Esophagus (tissue), 2 donors: Measurements from ENCODE around the gene NCDN. TPM values are rescaled to one million over a fixed set of nuclear protein-coding genes. Genes with fewer than 3 reads are reported as not detected.

Experiments used
- H3K27ac ChIP-seq, 2 donors: one replicate each; pipeline ENCODE4 v1.5.1; 2013; ENCODE audit warnings: low read depth in 2 of 2, mild to moderate bottlenecking in 2 of 2, inconsistent platforms in 1 of 2, low read length in 1 of 2, moderate library complexity in 1 of 2
- H3K27me3 ChIP-seq, 2 donors: one replicate each; pipeline ENCODE4 v1.6.1; 2013; ENCODE audit warnings: low read length in 2 of 2, control low read depth in 1 of 2, mild to moderate bottlenecking in 1 of 2; ENCODE audit not compliant: insufficient read depth in 2 of 2, control insufficient read depth in 1 of 2
- H3K36me3 ChIP-seq, 2 donors: one replicate each; pipeline ENCODE4 v1.6.1; 2013; ENCODE audit warnings: low read length in 1 of 2; ENCODE audit not compliant: control insufficient read depth in 2 of 2, insufficient read depth in 2 of 2
- H3K4me1 ChIP-seq, 2 donors: one replicate each; pipeline ENCODE4 v1.6.1; 2013; ENCODE audit warnings: low read length in 1 of 2; ENCODE audit not compliant: control insufficient read depth in 2 of 2, insufficient read depth in 2 of 2
- H3K4me3 ChIP-seq, 2 donors: one replicate each; pipeline ENCODE4 v1.5.1; 2013; ENCODE audit warnings: low read length in 2 of 2, mild to moderate bottlenecking in 2 of 2, low read depth in 1 of 2, moderate library complexity in 1 of 2
- H3K9me3 ChIP-seq, 2 donors: one replicate each; pipeline ENCODE4 v1.6.1; 2013; ENCODE audit warnings: mild to moderate bottlenecking in 2 of 2, low read depth in 1 of 2, low read length in 1 of 2, moderate library complexity in 1 of 2; ENCODE audit not compliant: control insufficient read depth in 2 of 2, insufficient read depth in 1 of 2
- WGBS, 2 donors: extraction: QIAGEN DNeasy Blood & Tissue Kit; methylation state at CpG; one replicate each; pipeline ENCODE4 v1.1.7; 2013; 5-methylcytosine and 5-hydroxymethylcytosine counted together
- polyA plus RNA-seq, 2 donors: library from polyadenylated mRNA; stranded (reverse); fragments of 200-250 nt; gene quantifications; one replicate each; pipeline ENCODE4 v1.2.3, GENCODE V29; 2013
- donor health status: healthy with polysubstance abuse.
- donor health status: Bipolar disorder and iron deficiency.

NCDN gene
- polyA plus RNA-seq, 2 donors: 4.6 to 8.3 TPM

GRCh38 chr1:35553851-35554250 lies 3.7 kb upstream of the NCDN start:
- no peak overlapping the region for H3K27ac ChIP-seq
- WGBS, 2 donors: 66 to 67% methylated on average over 2 of the region's 2 CpGs
- H3K9me3 ChIP-seq: no peaks in the 10 kb centered on the region
- no peak overlapping the region for H3K4me3 ChIP-seq
- H3K27me3 ChIP-seq: no peaks in the 10 kb centered on the region
- H3K36me3 ChIP-seq: peaks cover 0 to 2% of the 10 kb centered on the region in 2 donors
- peaks cover 0 to 2% of the 10 kb centered on the region in 2 donors for H3K4me1 ChIP-seq

GRCh38 chr1:35554266-35555211 lies 3.1 kb upstream of the NCDN start:
- WGBS, 2 donors: 43 to 47% methylated on average over 7 of the region's 7 CpGs
- Histone ChIP-seq H3K4me1 (peaks cover 0 to 2% of the 10 kb centered on the region in 2 donors), H3K27ac (no peak overlapping the region)

GRCh38 chr1:35555212-35555584 lies 2.4 kb upstream of the NCDN start:
- Histone ChIP-seq H3K4me3 (no peak overlapping the region), H3K4me1 (peaks cover 1 to 3% of the 10 kb centered on the region in 2 donors), H3K9me3 (no peaks in the 10 kb centered on the region), H3K27me3 (no peaks in the 10 kb centered on the region), H3K36me3 (peaks cover 0 to 2% of the 10 kb centered on the region in 2 donors), H3K27ac (peak overlapping the region; percentile 69 to 88)
- 49 to 55% methylated on average over 4 of the region's 4 CpGs for WGBS, 2 donors

More at GRCh38 chr1:35554266-35555211, 3.1 kb upstream of the NCDN start:
- Histone ChIP-seq H3K27me3 (no peaks in the 10 kb centered on the region), H3K9me3 (no peaks in the 10 kb centered on the region), H3K4me3 (no peak overlapping the region), H3K36me3 (peaks cover 0 to 2% of the 10 kb centered on the region in 2 donors)

GRCh38 chr1:35555601-35556477 lies 1.8 kb upstream of the NCDN start:
- Histone ChIP-seq H3K27me3 (no peaks in the 10 kb centered on the region), H3K4me3 (peak overlapping the region in 1 of 2 donors; percentile 83), H3K27ac (peak overlapping the region; percentile 88 to 97), H3K36me3 (peaks cover 0 to 2% of the 10 kb centered on the region in 2 donors), H3K9me3 (no peaks in the 10 kb centered on the region), H3K4me1 (peaks cover 7% of the 10 kb centered on the region in 2 donors)
- WGBS, 2 donors: 29 to 30% methylated on average over 10 of the region's 10 CpGs

- Histone ChIP-seq H3K4me3 (peak overlapping the region; percentile 83 to 94), H3K9me3 (no peaks in the 10 kb centered on the region), H3K36me3 (peaks cover 0 to 2% of the 10 kb centered on the region in 2 donors), H3K4me1 (peaks cover 12 to 14% of the 10 kb centered on the region in 2 donors), H3K27ac (peak overlapping the region; percentile 95 to 97), H3K27me3 (no peaks in the 10 kb centered on the region)
- 1 to 2% methylated on average over 11 to 17 of the region's 17 CpGs for WGBS, 2 donors
Observed at GRCh38 chr1:35556484-35557117, 998 bp upstream of the NCDN start.

GRCh38 chr1:35557118-35557610 lies 435 bp upstream of the NCDN start, which contains the start of gene KIAA0319L:
Gene KIAA0319L, minus strand, starts transcription at chr1:35557403. Its CDS starts 2,912 bp downstream, at chr1:35554491.
- Histone ChIP-seq H3K27me3 (no peaks in the 10 kb centered on the region), H3K36me3 (peaks cover under 1 to 2% of the 10 kb centered on the region in 2 donors), H3K9me3 (no peaks in the 10 kb centered on the region), H3K27ac (peak within 1 kb of the TSS; percentile 95 to 97), H3K4me3 (peak within 1 kb of the TSS; percentile 83 to 94), H3K4me1 (peaks cover 12 to 14% of the 10 kb centered on the region in 2 donors)
- WGBS, 2 donors: 1 to 2% methylated on average over 24 to 39 of the region's 39 CpGs

GRCh38 chr1:35558374-35559316 lies 1.0 kb downstream of the NCDN start:
- Histone ChIP-seq H3K27ac (peak overlapping the region; percentile 52 to 95), H3K4me3 (peak overlapping the region; percentile 83 to 94), H3K27me3 (no peaks in the 10 kb centered on the region), H3K36me3 (peaks cover 0 to 4% of the 10 kb centered on the region in 2 donors), H3K9me3 (no peaks in the 10 kb centered on the region), H3K4me1 (peaks cover 12 to 14% of the 10 kb centered on the region in 2 donors)
- 29 to 32% methylated on average over 25 to 26 of the region's 26 CpGs for WGBS, 2 donors

GRCh38 chr1:35559317-35559944 lies 1.8 kb downstream of the NCDN start:
- Histone ChIP-seq H3K9me3 (no peaks in the 10 kb centered on the region), H3K36me3 (peaks cover 0 to 7% of the 10 kb centered on the region in 2 donors), H3K4me3 (no peak overlapping the region), H3K27ac (peak overlapping the region in 1 of 2 donors; percentile 11), H3K4me1 (peaks cover 12 to 17% of the 10 kb centered on the region in 2 donors), H3K27me3 (no peaks in the 10 kb centered on the region)
- WGBS, 2 donors: 74 to 75% methylated on average over 7 of the region's 7 CpGs
